ENCODE measurements around the gene TRPM5. TPM values are rescaled to one million over a fixed set of nuclear protein-coding genes. Genes with fewer than 3 reads are reported as not detected.

TRPM5 gene
- total RNA-seq: 10 to 100 TPM in 3 of 4 donors, 1 to 10 TPM in 1; 8.1 to 24.2 (median 16.3) TPM

- Histone ChIP-seq H3K36me3 (no peaks in the 10 kb centered on the region), H3K27me3 (no peaks in the 10 kb centered on the region), H3K9me3 (no peaks in the 10 kb centered on the region), H3K4me3 (peak within 1 kb of the TSS; percentile 54 to 83 (median 72)), H3K27ac (peak within 1 kb of the TSS; percentile 44 to 91 (median 76)), H3K4me1 (peaks cover 4 to 45% (median 24%) of the 10 kb centered on the region in 4 donors)
- peak; percentile 77 to 89 (median 85) for DNase-seq
- TF ChIP-seq POLR2A (IDR thresholded peaks at IDR 0.05) (peak in 1 of 2 donors; percentile 14), CTCF (IDR thresholded peaks at IDR 0.05) (peak in 1 of 6 experiments; percentile 13)
Observed at GRCh38 chr11:2443881-2444820, at the start of gene TRPM5. Gene TRPM5 (minus strand): TSS chr11:2444514. CDS start chr11:2423036, 21,478 bp downstream.

GRCh38 chr11:2489083-2489482, 44.8 kb upstream of the TRPM5 start:
- no peaks in the 10 kb centered on the region for H3K4me1 ChIP-seq
- no peak for DNase-seq
- no peak overlapping the region for H3K4me3 ChIP-seq
- no peaks in the 10 kb centered on the region for H3K36me3 ChIP-seq
- no peak for TF ChIP-seq POLR2A (IDR thresholded peaks at IDR 0.05)
- no peak for TF ChIP-seq CTCF (IDR thresholded peaks at IDR 0.05)
- H3K9me3 ChIP-seq: peaks cover 0 to 19% (median 0%) of the 10 kb centered on the region in 4 donors
- no peak overlapping the region for H3K27ac ChIP-seq
- H3K27me3 ChIP-seq: no peaks in the 10 kb centered on the region

GRCh38 chr11:2488004-2488403, 43.7 kb upstream of the TRPM5 start:
- no peaks in the 10 kb centered on the region for H3K36me3 ChIP-seq
- TF ChIP-seq CTCF (IDR thresholded peaks at IDR 0.05): no peak
- TF ChIP-seq POLR2A (IDR thresholded peaks at IDR 0.05): no peak
- H3K4me3 ChIP-seq: no peak overlapping the region
- no peak for DNase-seq
- peaks cover 0 to 7% (median 0%) of the 10 kb centered on the region in 4 donors for H3K4me1 ChIP-seq
- H3K9me3 ChIP-seq: peaks cover 0 to 15% (median 0%) of the 10 kb centered on the region in 4 donors
- no peaks in the 10 kb centered on the region for H3K27me3 ChIP-seq
- H3K27ac ChIP-seq: no peak overlapping the region

- Histone ChIP-seq H3K36me3 (no peaks in the 10 kb centered on the region), H3K27ac (no peak overlapping the region), H3K4me1 (peaks cover 0 to 7% (median 0%) of the 10 kb centered on the region in 4 donors), H3K9me3 (peaks cover 0 to 15% (median 0%) of the 10 kb centered on the region in 4 donors), H3K4me3 (no peak overlapping the region), H3K27me3 (no peaks in the 10 kb centered on the region)
- no peak for DNase-seq
- TF ChIP-seq CTCF (IDR thresholded peaks at IDR 0.05): no peak
- no peak for TF ChIP-seq POLR2A (IDR thresholded peaks at IDR 0.05)
Observed at GRCh38 chr11:2484576-2485125, 40.3 kb upstream of the TRPM5 start.

- Histone ChIP-seq H3K27me3 (no peaks in the 10 kb centered on the region), H3K4me3 (no peak overlapping the region), H3K27ac (peak overlapping the region in 1 of 4 donors; percentile 34), H3K36me3 (no peaks in the 10 kb centered on the region), H3K9me3 (peaks cover 0 to 15% (median 6%) of the 10 kb centered on the region in 4 donors), H3K4me1 (peaks cover 0 to 7% (median 0%) of the 10 kb centered on the region in 4 donors)
- TF ChIP-seq POLR2A (IDR thresholded peaks at IDR 0.05) (no peak), CTCF (IDR thresholded peaks at IDR 0.05) (no peak)
- DNase-seq: peak in 1 of 3 donors; percentile 46
Observed at GRCh38 chr11:2483426-2483825, 39.1 kb upstream of the TRPM5 start.

Measured in Peyer's patch (tissue), 4 donors.